HL-60 (cell line): Measurements from ENCODE around the gene NOS1AP.

Experiments used
- GABPA ChIP-seq: IDR thresholded peaks from 2 replicates; pipeline ENCODE4 v1.6.1; 2012; ENCODE audit warnings: low read depth
- TF ChIP-seq, protein P1 (sequence below): IDR thresholded peaks from one replicate; pipeline ENCODE4 v1.5.1; 2011; ENCODE audit warnings: low read length, control low read depth, inconsistent platforms; ENCODE audit not compliant: insufficient read depth

GRCh38 chr1:162228586-162228985, 159.1 kb downstream of the NOS1AP start:
- TF ChIP-seq, protein P1, sequence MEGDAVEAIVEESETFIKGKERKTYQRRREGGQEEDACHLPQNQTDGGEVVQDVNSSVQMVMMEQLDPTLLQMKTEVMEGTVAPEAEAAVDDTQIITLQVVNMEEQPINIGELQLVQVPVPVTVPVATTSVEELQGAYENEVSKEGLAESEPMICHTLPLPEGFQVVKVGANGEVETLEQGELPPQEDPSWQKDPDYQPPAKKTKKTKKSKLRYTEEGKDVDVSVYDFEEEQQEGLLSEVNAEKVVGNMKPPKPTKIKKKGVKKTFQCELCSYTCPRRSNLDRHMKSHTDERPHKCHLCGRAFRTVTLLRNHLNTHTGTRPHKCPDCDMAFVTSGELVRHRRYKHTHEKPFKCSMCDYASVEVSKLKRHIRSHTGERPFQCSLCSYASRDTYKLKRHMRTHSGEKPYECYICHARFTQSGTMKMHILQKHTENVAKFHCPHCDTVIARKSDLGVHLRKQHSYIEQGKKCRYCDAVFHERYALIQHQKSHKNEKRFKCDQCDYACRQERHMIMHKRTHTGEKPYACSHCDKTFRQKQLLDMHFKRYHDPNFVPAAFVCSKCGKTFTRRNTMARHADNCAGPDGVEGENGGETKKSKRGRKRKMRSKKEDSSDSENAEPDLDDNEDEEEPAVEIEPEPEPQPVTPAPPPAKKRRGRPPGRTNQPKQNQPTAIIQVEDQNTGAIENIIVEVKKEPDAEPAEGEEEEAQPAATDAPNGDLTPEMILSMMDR, result no peak
- no peak for TF ChIP-seq GABPA
